Upper lobe of left lung (tissue), 4 donors: Measurements from ENCODE around the gene MRPL22.

Experiments used
- EP300 ChIP-seq, 4 donors: sonication (generic); formaldehyde crosslinking; IDR thresholded peaks; one replicate each; pipeline ENCODE4 v1.5.1; 2017; ENCODE audit warnings: antibody characterized with exemption in 4 of 4, control low read depth in 2 of 4
- POLR2A ChIP-seq, 4 donors: fragments of 450-650 bp; IDR thresholded peaks; one replicate each; pipeline ENCODE4 v1.5.1; 2016 to 2017; ENCODE audit warnings: antibody characterized with exemption in 4 of 4, mild to moderate bottlenecking in 2 of 4
- POLR2AphosphoS5 ChIP-seq, 2 donors: sonication (generic); formaldehyde crosslinking; IDR thresholded peaks; one replicate each; pipeline ENCODE4 v1.5.1; 2017; ENCODE audit warnings: antibody characterized with exemption in 2 of 2
- TF ChIP-seq, protein P1 (sequence below), 6 experiments: fragments of 450-650 bp in 4 of 6; fragments of 200-600 bp in 2 of 6; sonication (generic) in 2 of 6; IDR thresholded peaks; one replicate each; pipeline ENCODE4 v1.5.1; 2016 to 2019; ENCODE audit warnings: antibody characterized with exemption in 6 of 6

DNA sequence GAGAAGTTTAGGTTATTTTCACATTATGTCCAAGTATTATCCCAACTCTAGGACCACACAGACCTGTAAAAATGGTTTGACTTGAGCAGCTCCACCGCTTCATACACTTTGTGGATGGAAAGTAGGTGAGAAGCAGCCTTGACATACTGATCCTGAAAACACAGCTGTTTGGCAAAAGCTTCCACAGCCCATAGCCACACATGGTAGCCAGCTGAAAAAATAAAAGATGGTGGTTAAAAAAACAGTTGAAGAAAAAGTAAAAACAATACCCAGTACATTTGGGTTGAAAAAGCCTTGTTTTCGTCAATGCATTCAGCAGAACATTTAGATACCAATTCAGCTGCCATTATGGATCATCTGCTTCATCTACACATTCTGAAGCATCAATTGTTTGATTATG is 39.6 kb upstream of the MRPL22 start:
- TF ChIP-seq, protein P1, sequence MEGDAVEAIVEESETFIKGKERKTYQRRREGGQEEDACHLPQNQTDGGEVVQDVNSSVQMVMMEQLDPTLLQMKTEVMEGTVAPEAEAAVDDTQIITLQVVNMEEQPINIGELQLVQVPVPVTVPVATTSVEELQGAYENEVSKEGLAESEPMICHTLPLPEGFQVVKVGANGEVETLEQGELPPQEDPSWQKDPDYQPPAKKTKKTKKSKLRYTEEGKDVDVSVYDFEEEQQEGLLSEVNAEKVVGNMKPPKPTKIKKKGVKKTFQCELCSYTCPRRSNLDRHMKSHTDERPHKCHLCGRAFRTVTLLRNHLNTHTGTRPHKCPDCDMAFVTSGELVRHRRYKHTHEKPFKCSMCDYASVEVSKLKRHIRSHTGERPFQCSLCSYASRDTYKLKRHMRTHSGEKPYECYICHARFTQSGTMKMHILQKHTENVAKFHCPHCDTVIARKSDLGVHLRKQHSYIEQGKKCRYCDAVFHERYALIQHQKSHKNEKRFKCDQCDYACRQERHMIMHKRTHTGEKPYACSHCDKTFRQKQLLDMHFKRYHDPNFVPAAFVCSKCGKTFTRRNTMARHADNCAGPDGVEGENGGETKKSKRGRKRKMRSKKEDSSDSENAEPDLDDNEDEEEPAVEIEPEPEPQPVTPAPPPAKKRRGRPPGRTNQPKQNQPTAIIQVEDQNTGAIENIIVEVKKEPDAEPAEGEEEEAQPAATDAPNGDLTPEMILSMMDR (IDR thresholded peaks at IDR 0.05) = no peak
- TF ChIP-seq POLR2A (IDR thresholded peaks at IDR 0.05) (no peak), EP300 (IDR thresholded peaks at IDR 0.05) (no peak), POLR2AphosphoS5 (IDR thresholded peaks at IDR 0.05) (no peak)
